ENCODE measurements around the gene SORCS3. TPM values are rescaled to one million over a fixed set of nuclear protein-coding genes. Genes with fewer than 3 reads are reported as not detected.

Gene SORCS3
- total and polyA plus RNA-seq, 2 of the 4 experiments (the other 2 are of a cell fraction): not detected

- Histone ChIP-seq H4K8ac (ENCODE audit: low read depth in 2 of 2, low read length in 2 of 2) (no peak overlapping the region), H2BK15ac (ENCODE audit: low read depth, low read length) (no peak overlapping the region), H3K27ac (ENCODE audit: insufficient read depth, low read length) (no peak overlapping the region), H3K79me1 (ENCODE audit: low read depth in 1 of 2, low read length in 2 of 2) (no peaks in the 10 kb centered on the region), H4K5ac (ENCODE audit: low read depth, low read length) (no peak overlapping the region), H3K9ac (ENCODE audit: low read depth, low read length) (no peak overlapping the region), H3K23ac (ENCODE audit: low read depth, low read length) (no peak overlapping the region), H3K14ac (replicated peaks; ENCODE audit: low read depth, low read length) (no peak overlapping the region), H2BK120ac (ENCODE audit: low read depth, low read length) (no peak overlapping the region), H3K4me3 (ENCODE audit: insufficient read depth, low read depth, low read length) (no peak overlapping the region), H3K9me3 (ENCODE audit: control insufficient read depth, insufficient read depth, low read length) (peaks cover 12% of the 10 kb centered on the region; the same call in 1 of the 2 replicates), H2BK20ac (ENCODE audit: low read depth, low read length) (no peak overlapping the region), H3K18ac (ENCODE audit: low read depth, low read length) (no peak overlapping the region), H2AFZ (replicated peaks; ENCODE audit: low read length, poor library complexity) (no peak overlapping the region), H3K4me1 (ENCODE audit: control insufficient read depth, insufficient read depth, low read length) (no peaks in the 10 kb centered on the region), H2AK9ac (replicated peaks; ENCODE audit: low read depth, low read length, poor library complexity) (no peak overlapping the region), H4K20me1 (ENCODE audit: insufficient read depth, low read length) (no peaks in the 10 kb centered on the region), H3K27me3 (ENCODE audit: control insufficient read depth, insufficient read depth, low read length) (no peaks in the 10 kb centered on the region), H3K56ac (ENCODE audit: extremely low read depth, insufficient read depth, low read length) (no peak overlapping the region), H3K9me1 (ENCODE audit: insufficient read depth, low read length) (no peaks in the 10 kb centered on the region), H2AK5ac (ENCODE audit: low read depth, low read length) (no peak overlapping the region), H3K4me2 (ENCODE audit: low read depth, low read length) (no peak overlapping the region), H3K36me3 (ENCODE audit: control insufficient read depth, insufficient read depth, low read length) (no peaks in the 10 kb centered on the region), H3K4ac (ENCODE audit: low read depth, low read length) (no peak overlapping the region), H4K91ac (ENCODE audit: insufficient read depth, low read depth, low read length) (no peak overlapping the region), H2BK5ac (ENCODE audit: low read depth, low read length, poor library complexity, severe bottlenecking) (no peak overlapping the region)
- intact Hi-C loops (cut with micrococcal nuclease): no loop called here
- WGBS, 2 experiments (ENCODE audit: extremely low coverage in 2 of 2, insufficient read length in 1 of 2): 18% methylated on average over 1 of the region's 4 CpGs; no CpG with 5 or more reads in 1 of the 2 experiments
- no TSS peak for BruUV-seq (replicated peaks)
- dilution Hi-C loops (cut with HindIII; ENCODE audit: low sequenced_read_pairs, unreplicated experiment): no loop called here
- in situ Hi-C loops (cut with MboI; ENCODE audit: low sequenced_read_pairs): no loop called here
- ChIA-PET CTCF (no interaction called here), POLR2A (ENCODE audit: unreplicated experiment) (no interaction called here)
- no peak for DNase-seq
- TF ChIP-seq POLR2A (IDR thresholded peaks at IDR 0.05; ENCODE audit: low read depth, low read length) (no peak), RFX5 (IDR thresholded peaks at IDR 0.05; ENCODE audit: low read depth, low read length) (no peak), RCOR1 (IDR thresholded peaks at IDR 0.05; ENCODE audit: insufficient replicate concordance, low read length) (no peak), USF2 (IDR thresholded peaks at IDR 0.05; ENCODE audit: low read depth, low read length) (no peak), FOS (IDR thresholded peaks at IDR 0.05; ENCODE audit: low read depth, low read length) (no peak), RAD21 (IDR thresholded peaks at IDR 0.05; ENCODE audit: low read length) (no peak), SMC3 (IDR thresholded peaks at IDR 0.05; ENCODE audit: low read depth, low read length) (no peak), CHD1 (IDR thresholded peaks at IDR 0.05; ENCODE audit: low read depth, low read length) (no peak), BHLHE40 (IDR thresholded peaks at IDR 0.05; ENCODE audit: low read depth, low read length) (no peak), ELK1 (IDR thresholded peaks at IDR 0.05; ENCODE audit: borderline replicate concordance, low read depth, low read length) (no peak), MAFK (IDR thresholded peaks at IDR 0.05; ENCODE audit: low read depth, low read length) (no peak)
- ATAC-seq (ENCODE audit: low read depth): no peak
Observed at GRCh38 chr10:104938031-104938430, 296.9 kb downstream of the SORCS3 start.

Data from IMR-90 (cell line).